GM23338 (cell line): ENCODE results near the gene VSIG10L2.

Experiments used
- CREB1 ChIP-seq: fragments of 250-450 bp; sonication (Bioruptor Pico); IDR thresholded peaks from 2 replicates; pipeline ENCODE4 v1.5.0; 2020; ENCODE audit warnings: low read depth, mild to moderate bottlenecking, moderate library complexity
- CTCF ChIP-seq, 2 experiments: fragments of 200-600 bp in 1 of 2; sonication (generic) in 1 of 2; conservative IDR thresholded peaks; 2 replicates each; pipeline versions ENCODE4 v1.5.1 to v1.6.1; 2016 to 2017; ENCODE audit warnings: antibody characterized with exemption in 2 of 2, low read depth in 2 of 2, mild to moderate bottlenecking in 2 of 2, moderate library complexity in 1 of 2
- POLR2AphosphoS5 ChIP-seq: IDR thresholded peaks from 2 replicates; pipeline ENCODE4 v1.6.1; 2016; ENCODE audit warnings: antibody characterized with exemption, low read depth
- REST ChIP-seq: IDR thresholded peaks from one replicate; pipeline ENCODE4 v1.6.1; 2018; ENCODE audit warnings: antibody characterized with exemption; ENCODE audit not compliant: unreplicated experiment
- ZNF114 ChIP-seq: fragments of 250-450 bp; sonication (Bioruptor Pico); IDR thresholded peaks from 2 replicates; pipeline ENCODE4 v1.5.0; 2020; ENCODE audit warnings: mild to moderate bottlenecking, moderate library complexity
- TF ChIP-seq, protein P1 (sequence below): IDR thresholded peaks from 2 replicates; pipeline ENCODE4 v1.6.1; 2016; ENCODE audit warnings: antibody characterized with exemption

GRCh38 chr11:125901872-125902271 is 44.0 kb upstream of the VSIG10L2 start:
- TF ChIP-seq CTCF (conservative IDR thresholded peaks at IDR 0.05; ENCODE audit: low read depth in 2 of 2): no peak
- TF ChIP-seq ZNF114 (CRISPR knock-in tag): no peak
- no peak for TF ChIP-seq CREB1 (CRISPR knock-in tag)
- TF ChIP-seq REST: no peak
- TF ChIP-seq POLR2AphosphoS5: no peak
- TF ChIP-seq, protein P1, sequence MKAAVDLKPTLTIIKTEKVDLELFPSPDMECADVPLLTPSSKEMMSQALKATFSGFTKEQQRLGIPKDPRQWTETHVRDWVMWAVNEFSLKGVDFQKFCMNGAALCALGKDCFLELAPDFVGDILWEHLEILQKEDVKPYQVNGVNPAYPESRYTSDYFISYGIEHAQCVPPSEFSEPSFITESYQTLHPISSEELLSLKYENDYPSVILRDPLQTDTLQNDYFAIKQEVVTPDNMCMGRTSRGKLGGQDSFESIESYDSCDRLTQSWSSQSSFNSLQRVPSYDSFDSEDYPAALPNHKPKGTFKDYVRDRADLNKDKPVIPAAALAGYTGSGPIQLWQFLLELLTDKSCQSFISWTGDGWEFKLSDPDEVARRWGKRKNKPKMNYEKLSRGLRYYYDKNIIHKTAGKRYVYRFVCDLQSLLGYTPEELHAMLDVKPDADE: no peak
